Fibroblast of lung (primary cell): ENCODE data around the gene TSPAN31.
A peak's percentile ranks its signal among the peaks of the same experiment; 100 is the strongest.

Experiments
- CTCF ChIP-seq, 2 donors: IDR thresholded peaks in 1 of 2; conservative IDR thresholded peaks in 1 of 2; 1 replicate in 1 of 2; 2 replicates in 1 of 2; pipeline ENCODE4 v1.5.1; 2011 to 2012; ENCODE audit warnings: low read length in 2 of 2, control low read depth in 1 of 2, inconsistent platforms in 1 of 2, low read depth in 1 of 2, mild to moderate bottlenecking in 1 of 2
- EZH2 ChIP-seq: IDR thresholded peaks from 2 replicates; pipeline ENCODE4 v1.5.1; 2012; ENCODE audit warnings: low read length, control low read depth, mild to moderate bottlenecking; ENCODE audit errors: missing control alignments

DNA sequence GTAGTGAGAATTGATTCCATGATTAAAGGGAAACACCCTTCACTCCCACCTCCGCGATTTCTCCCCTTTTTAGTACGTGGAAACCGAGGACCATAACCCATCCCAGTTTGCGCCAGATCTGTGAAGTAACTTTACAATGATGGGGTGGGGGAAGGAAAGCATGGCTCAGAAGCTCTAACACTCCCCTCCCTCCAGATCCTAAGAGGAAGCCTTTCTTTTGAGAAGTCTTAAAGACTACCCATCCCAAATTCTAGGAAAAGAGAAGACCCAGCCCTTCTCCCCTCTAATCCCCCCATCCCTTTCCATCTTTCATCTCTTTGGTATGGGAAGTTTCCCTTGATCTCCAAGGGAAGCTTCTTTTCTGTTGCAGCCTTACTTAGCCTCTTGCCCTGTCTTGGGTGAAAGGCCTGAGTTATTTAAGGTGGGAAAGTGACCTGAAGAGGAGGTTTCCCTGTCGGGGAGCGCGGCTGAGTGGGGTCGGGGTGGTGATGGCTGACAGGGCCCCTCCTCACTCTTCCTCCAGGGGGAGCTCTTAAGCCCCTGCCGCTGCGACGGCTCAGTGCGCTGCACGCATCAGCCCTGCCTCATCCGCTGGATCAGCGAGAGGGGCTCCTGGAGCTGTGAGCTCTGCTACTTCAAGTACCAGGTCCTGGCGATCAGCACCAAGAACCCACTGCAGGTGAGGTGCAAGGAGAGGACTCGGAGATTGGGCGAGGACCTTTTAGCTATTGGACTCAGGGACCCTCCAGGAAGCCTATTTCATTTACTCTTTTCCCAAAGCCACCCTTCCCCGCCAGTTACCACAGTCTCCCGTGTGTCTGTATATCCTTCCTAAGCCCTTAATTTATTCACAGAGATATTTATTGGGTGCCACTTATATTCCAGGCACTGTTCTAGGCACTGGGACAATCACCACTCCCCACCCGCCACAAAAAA is 11.8 kb downstream of the TSPAN31 start:
- TF ChIP-seq CTCF (conservative IDR thresholded peaks at IDR 0.05 in 1 of 2, IDR thresholded peaks at IDR 0.05 in 1 of 2; ENCODE audit: low read depth in 1 of 2, low read length in 2 of 2) (peak; percentile 22 to 69), EZH2 (no peak)
